HFFc6 (cell line): Measurements from ENCODE around the gene SNED1. TPM values are rescaled to one million over a fixed set of nuclear protein-coding genes. Genes with fewer than 3 reads are reported as not detected.

Experiments
- DNase-seq: peaks from one replicate; pipeline ENCODE4 v3.0.0-alpha.2; 2018
- H3K27ac Mint-ChIP-seq: 2 replicates; pipeline ENCODE4 v1.8.0; 2020; ENCODE audit warnings: mild to moderate bottlenecking, mixed read lengths
- H3K27me3 Mint-ChIP-seq: 2 replicates; pipeline ENCODE4 v1.8.0; 2021; ENCODE audit warnings: mild to moderate bottlenecking, moderate library complexity, mixed read lengths; ENCODE audit not compliant: insufficient read depth
- H3K36me3 Mint-ChIP-seq: 2 replicates; pipeline ENCODE4 v1.8.0; 2021; ENCODE audit warnings: low read depth, mixed read lengths
- H3K4me1 Mint-ChIP-seq: 2 replicates; pipeline ENCODE4 v1.8.0; 2020; ENCODE audit warnings: low read depth, mixed read lengths
- H3K4me3 Mint-ChIP-seq: 2 replicates; pipeline ENCODE4 v1.8.0; 2020; ENCODE audit warnings: mild to moderate bottlenecking, moderate library complexity, mixed read lengths
- H3K9me3 Mint-ChIP-seq: 2 replicates; pipeline ENCODE4 v1.8.0; 2020; ENCODE audit warnings: mild to moderate bottlenecking, mixed read lengths
- total RNA-seq, 6 experiments: library from RNA; stranded (reverse); fragmentation: NEBNext Ultra II Directional; extraction: Animal tissue kit (Norgen Biotek cat#: 25700); gene quantifications; 2 replicates in 1 of 6; 3 replicates in 5 of 6; pipeline ENCODE4 v1.2.3, GENCODE V29; 2021
- TF ChIP-seq, protein P1 (sequence below): fragments of 200-600 bp; sonication (generic); IDR thresholded peaks from 2 replicates; pipeline ENCODE4 v1.5.0; 2021; ENCODE audit warnings: antibody characterized with exemption, mild to moderate bottlenecking

The SNED1 gene
- total RNA-seq, 6 experiments from 2014 or later, result 1.2 to 2.1 (median 1.6) TPM

GRCh38 chr2:241133436-241133820, 135.0 kb downstream of the SNED1 start:
- Mint-ChIP-seq H3K27me3 (no peaks in the 10 kb centered on the region; the same call in 1 of the 2 replicates), H3K36me3 (no peaks in the 10 kb centered on the region), H3K9me3 (no peaks in the 10 kb centered on the region), H3K4me3 (no peak overlapping the region), H3K4me1 (no peaks in the 10 kb centered on the region), H3K27ac (no peak overlapping the region)
- TF ChIP-seq, protein P1, sequence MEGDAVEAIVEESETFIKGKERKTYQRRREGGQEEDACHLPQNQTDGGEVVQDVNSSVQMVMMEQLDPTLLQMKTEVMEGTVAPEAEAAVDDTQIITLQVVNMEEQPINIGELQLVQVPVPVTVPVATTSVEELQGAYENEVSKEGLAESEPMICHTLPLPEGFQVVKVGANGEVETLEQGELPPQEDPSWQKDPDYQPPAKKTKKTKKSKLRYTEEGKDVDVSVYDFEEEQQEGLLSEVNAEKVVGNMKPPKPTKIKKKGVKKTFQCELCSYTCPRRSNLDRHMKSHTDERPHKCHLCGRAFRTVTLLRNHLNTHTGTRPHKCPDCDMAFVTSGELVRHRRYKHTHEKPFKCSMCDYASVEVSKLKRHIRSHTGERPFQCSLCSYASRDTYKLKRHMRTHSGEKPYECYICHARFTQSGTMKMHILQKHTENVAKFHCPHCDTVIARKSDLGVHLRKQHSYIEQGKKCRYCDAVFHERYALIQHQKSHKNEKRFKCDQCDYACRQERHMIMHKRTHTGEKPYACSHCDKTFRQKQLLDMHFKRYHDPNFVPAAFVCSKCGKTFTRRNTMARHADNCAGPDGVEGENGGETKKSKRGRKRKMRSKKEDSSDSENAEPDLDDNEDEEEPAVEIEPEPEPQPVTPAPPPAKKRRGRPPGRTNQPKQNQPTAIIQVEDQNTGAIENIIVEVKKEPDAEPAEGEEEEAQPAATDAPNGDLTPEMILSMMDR, result no peak
- DNase-seq, result no peak

DNA sequence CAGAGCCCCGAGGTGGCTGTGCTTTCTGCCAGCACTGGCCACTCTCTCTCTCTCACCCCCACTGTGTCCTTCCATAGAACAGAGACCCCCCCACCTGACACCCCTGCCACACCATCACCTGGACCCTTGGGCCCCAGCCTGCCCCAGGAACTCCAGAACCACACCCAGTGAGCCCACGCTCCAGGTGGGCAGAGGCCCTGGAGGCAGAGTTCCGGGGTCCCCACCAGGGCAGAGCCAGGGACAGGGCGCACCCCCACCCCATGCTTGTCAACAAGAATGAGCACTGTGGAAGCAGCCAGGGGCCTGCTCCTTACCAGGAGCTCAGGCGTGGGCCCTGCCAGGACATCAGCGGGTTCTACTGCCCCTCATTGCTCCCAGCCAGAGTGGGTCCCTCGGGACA, 136.3 kb downstream of the SNED1 start:
- Mint-ChIP-seq H3K4me3 (no peak overlapping the region), H3K27me3 (peaks cover under 1% of the 10 kb centered on the region; the same call in 1 of the 2 replicates), H3K27ac (no peak overlapping the region), H3K9me3 (no peaks in the 10 kb centered on the region), H3K4me1 (no peaks in the 10 kb centered on the region; the same call in 1 of the 2 replicates), H3K36me3 (no peaks in the 10 kb centered on the region)
- no peak for DNase-seq
- TF ChIP-seq, protein P1, result no peak

DNA sequence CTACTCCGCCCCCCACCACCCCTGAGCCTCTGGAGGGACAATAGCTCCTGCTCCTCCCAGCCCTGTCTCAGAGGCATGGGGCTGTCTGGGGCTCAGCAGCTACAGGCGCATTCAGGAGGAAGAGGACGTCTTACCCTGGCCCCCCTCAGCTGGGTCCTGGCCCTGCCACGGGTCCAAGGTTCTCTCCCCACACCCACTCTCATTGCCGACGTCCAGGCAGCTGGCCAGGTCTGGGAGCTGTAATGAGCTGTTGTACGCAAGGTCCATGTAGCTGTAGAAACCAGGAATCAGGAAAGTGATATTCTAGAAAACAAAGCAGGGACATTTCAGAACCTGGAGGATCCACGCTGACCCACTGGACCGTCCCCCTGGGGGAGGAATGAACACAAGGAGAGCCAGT, 137.3 kb downstream of the SNED1 start:
- H3K4me1 Mint-ChIP-seq, result no peaks in the 10 kb centered on the region; the same call in 1 of the 2 replicates
- H3K36me3 Mint-ChIP-seq, result no peaks in the 10 kb centered on the region
- H3K27ac Mint-ChIP-seq, result no peak overlapping the region
- H3K27me3 Mint-ChIP-seq, result peaks cover 2% of the 10 kb centered on the region; the same call in 1 of the 2 replicates
- H3K9me3 Mint-ChIP-seq, result no peaks in the 10 kb centered on the region
- H3K4me3 Mint-ChIP-seq, result no peak overlapping the region
- DNase-seq, result no peak
- TF ChIP-seq, protein P1, result no peak

DNA sequence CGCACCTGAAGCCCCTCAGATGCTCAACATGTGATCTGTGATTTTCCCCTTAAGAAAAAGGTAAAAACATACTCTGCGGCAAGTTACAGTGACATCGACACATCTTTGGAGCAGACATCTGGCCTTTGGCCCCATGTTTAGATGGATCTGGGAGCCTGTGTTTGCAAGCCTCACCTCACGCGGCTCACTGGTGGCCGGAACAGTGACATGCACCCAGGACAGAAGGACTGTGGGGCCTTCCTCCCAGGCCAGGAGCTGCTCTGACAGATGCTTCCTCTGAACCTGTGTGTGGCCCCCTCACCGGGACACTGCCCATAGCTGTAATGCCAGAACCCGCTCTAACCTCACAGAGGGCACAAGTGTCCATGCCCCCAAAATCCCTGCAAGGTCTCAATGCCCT, 137.8 kb downstream of the SNED1 start:
- Mint-ChIP-seq H3K36me3 (no peaks in the 10 kb centered on the region), H3K27ac (no peak overlapping the region), H3K4me1 (no peaks in the 10 kb centered on the region; the same call in 1 of the 2 replicates), H3K27me3 (peaks cover 2% of the 10 kb centered on the region), H3K4me3 (no peak overlapping the region), H3K9me3 (no peaks in the 10 kb centered on the region)
- TF ChIP-seq, protein P1, result no peak
- DNase-seq, result no peak

DNA sequence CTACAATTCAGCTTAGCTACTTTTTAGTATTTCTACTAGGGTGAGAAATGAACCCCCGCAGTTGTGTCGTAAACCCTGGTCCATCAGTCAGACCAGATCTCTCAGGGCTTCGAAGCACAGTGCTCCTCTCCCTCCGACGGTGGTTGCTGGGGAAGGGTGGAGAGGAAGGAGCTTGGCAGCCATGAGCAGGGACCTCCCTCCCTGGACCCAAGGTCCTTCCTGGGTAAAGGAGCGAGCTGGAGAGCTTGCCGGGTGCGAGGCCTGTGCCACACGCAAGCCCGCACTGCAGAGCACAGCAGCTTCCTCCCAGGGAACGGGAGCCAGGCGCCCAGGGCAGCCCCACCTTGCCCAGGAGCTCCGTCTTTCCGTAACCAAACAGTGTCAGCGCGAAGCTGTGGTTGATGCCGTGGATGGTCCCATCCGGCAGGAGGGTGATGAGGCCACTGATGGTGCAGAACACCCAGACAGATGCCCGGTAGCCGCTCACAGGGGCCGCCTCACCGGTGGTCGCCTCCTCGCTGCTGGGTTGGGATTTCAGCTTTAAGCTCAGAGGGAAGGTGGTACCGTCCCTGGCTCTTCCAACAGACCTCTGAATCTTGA, 138.3 kb downstream of the SNED1 start:
- H3K4me1 Mint-ChIP-seq, result no peaks in the 10 kb centered on the region; the same call in 1 of the 2 replicates
- no peak overlapping the region for H3K27ac Mint-ChIP-seq
- no peak for DNase-seq
- no peak overlapping the region for H3K4me3 Mint-ChIP-seq
- H3K9me3 Mint-ChIP-seq, result no peaks in the 10 kb centered on the region
- H3K36me3 Mint-ChIP-seq, result no peaks in the 10 kb centered on the region
- H3K27me3 Mint-ChIP-seq, result peaks cover 2% of the 10 kb centered on the region
- TF ChIP-seq, protein P1, result no peak
